GM18861 (cell line): ENCODE measurements around the gene ARFGAP2.
"Not testable (repeated sequence)": the region's sequence is repeated elsewhere in the genome, so short reads cannot be mapped to it uniquely, and the experiment has no call there.

ENCODE experiments used
- ATAC-seq: cut with Tn5 transposase; IDR thresholded peaks from one replicate; pipeline ENCODE4 v1.9.1; 2021; ENCODE audit not compliant: unreplicated experiment

ARFGAP2 gene

DNA sequence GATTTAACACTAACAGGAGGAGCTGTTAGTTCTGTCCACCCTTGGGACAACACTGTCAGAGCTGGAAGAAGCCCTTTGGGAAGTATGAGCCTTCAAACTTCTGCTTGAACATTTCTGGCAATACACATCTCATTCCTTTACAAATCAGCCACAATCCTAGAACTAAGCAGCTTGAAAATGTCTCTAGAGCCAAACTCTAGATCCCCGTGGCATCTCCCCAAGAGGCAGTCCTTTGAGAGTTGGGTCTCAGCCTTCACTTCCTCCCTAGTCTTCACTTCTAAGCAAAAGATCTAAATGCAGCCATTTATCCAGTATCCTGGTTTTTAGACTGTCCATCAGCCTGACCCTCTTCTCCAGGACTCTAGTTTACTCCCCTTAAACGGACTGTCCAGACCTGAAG lies 26.9 kb downstream of the ARFGAP2 start:
- no peak for ATAC-seq

GRCh38 chr11:47148903-47149531 lies 27.7 kb downstream of the ARFGAP2 start:
- ATAC-seq: no peak

GRCh38 chr11:47148270-47148669 lies 28.4 kb downstream of the ARFGAP2 start:
- no peak for ATAC-seq

GRCh38 chr11:47147681-47148080 lies 29.0 kb downstream of the ARFGAP2 start:
- no peak for ATAC-seq

GRCh38 chr11:47147250-47147649 lies 29.4 kb downstream of the ARFGAP2 start:
- no peak for ATAC-seq

DNA sequence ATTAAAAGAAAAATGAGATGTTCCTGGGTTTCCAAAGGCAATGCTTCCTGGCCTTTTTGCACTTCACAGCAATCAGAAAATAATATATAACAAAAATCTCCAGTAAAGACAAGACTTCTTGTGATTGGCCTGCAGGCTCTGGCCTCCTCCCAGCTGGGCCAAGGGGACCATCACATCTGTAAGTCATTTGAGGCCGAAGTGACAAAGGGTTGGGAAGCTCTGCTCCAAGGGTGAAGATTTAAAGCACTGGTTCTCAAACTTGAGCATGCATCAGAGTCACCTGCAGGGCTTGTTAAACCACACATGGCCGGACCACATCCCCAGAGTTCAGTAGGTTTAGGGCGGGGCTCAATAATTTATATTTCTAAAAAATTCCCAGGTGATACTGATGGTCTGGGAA lies 32.1 kb downstream of the ARFGAP2 start:
- ATAC-seq: no peak

DNA sequence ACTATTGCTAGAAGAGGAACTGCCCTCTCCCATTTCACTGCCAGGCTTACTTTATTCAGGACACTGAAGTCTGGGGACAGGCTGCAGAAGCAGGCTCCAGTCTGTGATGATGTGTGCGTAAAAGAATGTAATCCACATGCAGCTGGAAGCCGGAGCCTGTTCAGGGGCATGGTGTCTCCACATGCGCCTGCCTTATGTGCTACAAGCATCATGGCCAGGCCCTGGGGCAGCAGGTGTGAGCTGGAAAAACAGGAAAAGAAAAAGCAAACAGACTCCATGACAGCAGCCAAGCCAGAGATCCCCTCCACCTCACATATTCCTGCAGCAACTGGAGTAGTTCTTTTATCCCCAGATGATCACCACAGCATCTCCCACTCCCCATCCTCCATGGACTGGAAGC lies 33.4 kb downstream of the ARFGAP2 start:
- ATAC-seq: no peak

DNA sequence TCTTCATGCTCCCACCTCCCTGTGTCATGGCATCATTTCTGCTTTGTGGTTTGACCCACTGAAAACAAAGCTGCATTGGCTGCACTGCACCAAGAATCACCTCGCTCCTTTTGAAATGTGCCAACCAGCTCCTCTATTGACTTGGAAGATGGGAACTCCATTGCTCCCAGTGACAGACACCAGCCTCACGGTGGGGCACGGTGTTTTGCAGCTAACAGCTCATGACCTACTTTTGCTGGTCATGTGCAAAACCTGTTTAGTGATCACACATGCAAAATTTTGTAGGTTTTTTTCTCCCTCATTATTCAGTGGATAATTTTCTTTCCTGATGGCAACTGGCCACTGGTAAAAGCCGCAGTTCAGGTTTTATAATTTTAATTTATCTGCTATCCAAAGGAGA lies 36.8 kb downstream of the ARFGAP2 start:
- ATAC-seq: no peak

- ATAC-seq: no peak
Observed at GRCh38 chr11:47137476-47137875, 39.2 kb downstream of the ARFGAP2 start.

DNA sequence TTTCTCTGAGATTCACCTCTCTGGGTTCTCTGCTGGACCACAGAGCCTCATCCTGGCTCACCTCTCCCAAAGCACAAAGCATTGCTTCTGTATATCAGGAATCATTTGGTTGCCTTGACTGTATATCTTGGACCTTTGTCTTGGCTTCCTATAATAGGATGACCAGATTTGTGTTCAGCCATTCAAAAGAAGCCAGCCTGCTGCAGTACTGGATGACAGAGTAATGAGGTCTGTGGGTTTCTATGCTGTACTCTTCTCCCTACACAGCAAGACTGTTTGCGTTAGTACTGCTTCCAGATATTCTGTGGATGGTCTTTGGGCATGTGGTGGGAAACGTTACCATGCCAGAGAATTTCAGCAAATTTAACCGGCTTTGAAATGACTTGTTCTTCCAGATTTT lies 39.8 kb downstream of the ARFGAP2 start:
- ATAC-seq: no peak

DNA sequence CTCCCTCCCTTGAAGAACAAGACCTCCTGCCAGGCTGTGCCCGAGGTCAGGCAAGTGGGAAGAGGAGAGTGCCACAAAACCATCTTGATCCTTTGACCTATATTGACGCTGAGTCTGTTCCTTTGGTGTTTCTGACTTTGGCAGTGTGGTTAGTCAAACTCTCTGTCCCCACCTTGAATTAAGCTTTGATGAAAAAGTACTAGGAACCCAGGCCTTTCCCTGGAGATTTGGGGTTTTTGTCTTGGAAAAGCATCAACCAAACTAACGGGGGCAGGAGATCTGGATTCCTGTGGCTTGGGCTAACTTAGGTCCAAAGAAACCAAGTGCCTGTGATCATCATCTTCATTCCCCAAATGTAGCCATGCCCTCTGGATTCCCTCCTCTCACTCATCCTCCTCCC lies 40.4 kb downstream of the ARFGAP2 start:
- ATAC-seq: no peak

- ATAC-seq: no peak
Observed at GRCh38 chr11:47132981-47133380, 43.7 kb downstream of the ARFGAP2 start.

GRCh38 chr11:47132490-47132889 lies 44.2 kb downstream of the ARFGAP2 start:
- ATAC-seq: no peak

DNA sequence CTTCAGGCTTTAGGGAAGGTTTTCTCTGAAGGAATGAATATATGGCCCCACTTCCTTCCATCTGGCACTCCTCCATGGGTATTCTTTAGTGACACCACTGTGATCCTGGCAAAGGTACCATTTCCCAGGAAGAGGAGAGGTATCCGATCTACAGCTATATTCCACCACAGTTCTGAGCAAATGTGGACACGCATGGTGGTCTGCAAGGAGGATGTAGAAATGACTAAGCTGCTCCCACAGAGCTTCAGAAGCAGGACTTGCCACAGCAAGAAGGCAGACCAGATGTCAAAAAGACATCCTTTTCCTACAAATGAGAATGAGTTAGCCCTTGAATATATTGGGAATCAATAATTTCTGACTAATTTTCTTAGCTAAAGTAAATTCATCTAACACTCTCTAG lies 45.5 kb downstream of the ARFGAP2 start:
- ATAC-seq: no peak

- ATAC-seq: no peak
Observed at GRCh38 chr11:47130543-47130942, 46.1 kb downstream of the ARFGAP2 start.

DNA sequence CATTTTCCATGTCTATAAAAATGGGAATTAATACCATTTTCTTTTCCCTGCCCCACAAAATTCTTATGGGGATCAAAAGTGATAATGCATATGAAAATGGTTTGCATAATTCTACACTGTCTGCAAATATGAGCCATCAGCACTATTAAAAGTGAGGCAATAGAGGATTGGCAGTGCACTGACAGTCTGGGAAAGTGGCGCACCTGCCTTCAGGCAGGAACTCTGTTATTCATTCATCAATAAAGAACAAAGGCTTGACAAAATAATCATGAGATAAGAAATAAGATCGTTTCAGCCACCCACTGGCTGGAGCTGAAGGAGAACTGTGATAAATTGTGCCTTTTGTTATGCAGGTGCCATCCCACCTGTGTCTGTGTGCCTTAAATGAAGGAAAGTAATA lies 49.5 kb downstream of the ARFGAP2 start:
- no peak for ATAC-seq

- ATAC-seq: no peak
Observed at GRCh38 chr11:47125083-47125482, 51.6 kb downstream of the ARFGAP2 start.

DNA sequence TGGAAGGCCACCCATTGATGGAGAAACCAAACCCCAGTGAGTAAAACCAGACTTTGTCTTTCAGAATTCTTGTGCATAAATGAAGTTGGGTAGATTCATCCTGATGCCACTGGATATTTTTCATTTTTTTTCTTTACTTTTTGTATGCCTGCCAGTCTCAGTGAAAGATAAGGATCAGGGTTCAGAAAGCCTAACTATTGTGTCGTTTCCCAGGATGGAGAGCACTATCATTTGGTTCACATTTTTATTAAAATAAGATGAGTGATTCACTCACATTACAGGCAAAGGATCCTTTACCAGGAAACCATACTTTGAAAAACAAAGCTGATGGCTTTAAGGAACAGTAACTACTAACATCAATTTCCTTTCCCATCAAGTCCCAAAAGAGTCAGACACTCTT lies 52.0 kb downstream of the ARFGAP2 start:
- ATAC-seq: no peak

DNA sequence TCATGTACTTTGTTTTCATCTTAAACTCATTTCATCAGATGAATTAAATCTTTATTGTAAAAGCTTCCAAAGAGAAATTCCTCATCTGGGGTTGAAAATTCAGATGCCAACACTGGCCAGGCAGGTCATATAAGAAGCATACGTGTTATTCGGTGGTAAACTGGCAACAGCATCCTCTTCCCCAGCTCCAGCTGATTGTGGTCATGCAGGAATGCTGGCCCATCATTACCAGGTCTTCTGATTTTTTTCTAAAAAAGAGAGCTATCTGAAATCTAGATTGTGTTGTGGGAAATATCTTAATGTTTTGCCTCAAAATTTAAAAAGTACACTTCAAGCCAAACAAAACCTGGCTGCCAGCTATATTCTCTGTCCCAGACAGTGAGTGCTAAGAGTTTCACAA lies 53.6 kb downstream of the ARFGAP2 start:
- ATAC-seq: no peak

- no peak for ATAC-seq
Observed at GRCh38 chr11:47121731-47122130, 54.9 kb downstream of the ARFGAP2 start.

DNA sequence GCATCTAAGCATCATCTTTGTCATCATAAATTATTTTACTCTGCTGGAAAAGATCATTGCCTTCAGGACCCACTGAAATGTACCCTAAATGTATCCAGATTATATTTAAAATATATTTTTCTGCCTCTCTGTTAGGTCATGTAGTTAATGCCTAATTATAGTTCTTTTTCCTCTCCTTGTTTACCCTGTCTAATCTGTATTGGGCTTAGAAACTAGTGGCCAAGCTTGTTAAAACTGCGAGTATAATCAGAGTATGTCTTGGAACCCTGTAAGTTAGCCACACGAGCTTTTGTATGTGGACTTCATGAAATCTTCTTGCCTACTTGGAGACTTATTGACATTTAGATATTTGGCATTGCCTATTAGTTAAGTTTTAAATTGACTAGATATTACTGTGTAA lies 55.6 kb downstream of the ARFGAP2 start:
- no peak for ATAC-seq

DNA sequence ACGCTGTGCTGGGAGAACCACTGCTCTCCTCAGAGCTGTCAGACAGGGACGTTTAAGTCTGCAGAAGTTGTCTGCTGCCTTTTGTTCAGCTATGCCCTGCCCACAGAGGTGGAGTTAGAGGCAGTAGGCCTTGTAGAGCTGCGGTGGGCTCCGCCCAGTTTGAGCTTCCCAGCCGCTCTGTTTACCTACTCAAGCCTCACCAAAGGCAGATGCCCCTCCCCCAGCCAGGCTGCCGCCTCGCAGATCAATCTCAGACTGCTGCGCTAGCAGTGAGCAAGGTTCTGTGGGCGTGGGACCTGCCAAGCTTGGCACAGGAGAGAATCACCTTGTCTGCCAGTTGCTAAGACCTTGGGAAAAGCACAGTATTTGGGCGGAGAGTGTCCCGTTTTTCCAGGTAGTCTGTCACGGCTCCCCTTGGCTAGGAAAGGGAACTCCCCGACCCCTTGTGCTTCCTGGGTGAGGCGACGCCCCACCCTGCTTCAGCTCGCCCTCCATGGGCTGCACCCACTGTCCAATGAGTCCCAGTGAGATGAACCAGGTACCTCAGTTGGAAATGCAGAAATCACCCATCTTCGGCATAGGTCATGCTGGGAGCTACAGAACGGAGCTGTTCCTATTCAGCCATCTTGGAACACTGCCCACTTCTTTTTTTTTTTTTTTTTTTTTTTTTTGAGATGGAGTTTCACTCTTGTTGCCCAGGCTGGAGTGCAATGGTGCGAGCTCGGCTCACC lies 57.6 kb downstream of the ARFGAP2 start:
- ATAC-seq: not testable (repeated sequence)
